C4-2B (cell line): ENCODE measurements around the gene THAP7.

Source experiments
- ZFX ChIP-seq: fragments of 450-650 bp; IDR thresholded peaks from 2 replicates; pipeline ENCODE4 v1.6.1; 2017
- TF ChIP-seq, protein P1 (sequence below): fragments of 450-650 bp; conservative IDR thresholded peaks from 2 replicates; pipeline ENCODE4 v1.5.1; 2017; ENCODE audit warnings: mild to moderate bottlenecking

- TF ChIP-seq, protein P1, sequence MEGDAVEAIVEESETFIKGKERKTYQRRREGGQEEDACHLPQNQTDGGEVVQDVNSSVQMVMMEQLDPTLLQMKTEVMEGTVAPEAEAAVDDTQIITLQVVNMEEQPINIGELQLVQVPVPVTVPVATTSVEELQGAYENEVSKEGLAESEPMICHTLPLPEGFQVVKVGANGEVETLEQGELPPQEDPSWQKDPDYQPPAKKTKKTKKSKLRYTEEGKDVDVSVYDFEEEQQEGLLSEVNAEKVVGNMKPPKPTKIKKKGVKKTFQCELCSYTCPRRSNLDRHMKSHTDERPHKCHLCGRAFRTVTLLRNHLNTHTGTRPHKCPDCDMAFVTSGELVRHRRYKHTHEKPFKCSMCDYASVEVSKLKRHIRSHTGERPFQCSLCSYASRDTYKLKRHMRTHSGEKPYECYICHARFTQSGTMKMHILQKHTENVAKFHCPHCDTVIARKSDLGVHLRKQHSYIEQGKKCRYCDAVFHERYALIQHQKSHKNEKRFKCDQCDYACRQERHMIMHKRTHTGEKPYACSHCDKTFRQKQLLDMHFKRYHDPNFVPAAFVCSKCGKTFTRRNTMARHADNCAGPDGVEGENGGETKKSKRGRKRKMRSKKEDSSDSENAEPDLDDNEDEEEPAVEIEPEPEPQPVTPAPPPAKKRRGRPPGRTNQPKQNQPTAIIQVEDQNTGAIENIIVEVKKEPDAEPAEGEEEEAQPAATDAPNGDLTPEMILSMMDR, result no peak
- peak; percentile 60; the same call in 1 of the 2 replicates for TF ChIP-seq ZFX
Measured at GRCh38 chr22:21000987-21001600, 824 bp downstream of the THAP7 start.
